Skin epidermis (tissue), 12 donors: Measurements from ENCODE around the gene ELOVL2.

Experiments
- H3K27ac ChIP-seq, 21 experiments: fragments of 200-600 bp; sonication (generic) in 11 of 21; one replicate each; pipeline ENCODE4 v1.5.0; 2020; ENCODE audit warnings: mild to moderate bottlenecking in 3 of 21, inconsistent platforms in 2 of 21, moderate library complexity in 2 of 21
- H3K4me3 ChIP-seq, 7 experiments: fragments of 200-600 bp; sonication (generic) in 2 of 7; one replicate each; pipeline ENCODE4 v1.5.0; 2020; ENCODE audit warnings: inconsistent platforms in 2 of 7, mild to moderate bottlenecking in 2 of 7, moderate library complexity in 1 of 7

The ELOVL2 gene

DNA sequence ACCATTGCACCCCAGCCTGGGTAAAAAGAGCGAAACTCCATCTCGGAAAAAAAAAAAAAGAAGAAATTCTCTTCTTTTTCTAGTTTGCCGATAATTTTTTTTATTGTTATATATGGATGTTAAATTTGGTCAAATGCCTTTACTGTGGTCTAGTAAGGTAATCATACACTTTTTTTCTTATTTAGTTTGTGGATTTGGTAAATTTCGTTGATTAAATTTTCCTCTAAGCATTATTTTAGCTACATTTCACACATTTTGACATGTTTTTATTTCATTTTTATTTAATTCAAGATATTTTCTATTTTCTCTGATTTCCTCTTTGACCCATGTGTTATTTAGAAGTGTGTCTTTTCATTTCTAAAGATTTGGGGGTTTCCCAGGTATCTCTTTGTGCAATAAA, 18.0 kb upstream of the ELOVL2 start:
- no peak overlapping the region for H3K4me3 ChIP-seq
- H3K27ac ChIP-seq = no peak overlapping the region

GRCh38 chr6:11058406-11058805, 14.3 kb upstream of the ELOVL2 start:
- Histone ChIP-seq H3K4me3 (no peak overlapping the region), H3K27ac (no peak overlapping the region)

DNA sequence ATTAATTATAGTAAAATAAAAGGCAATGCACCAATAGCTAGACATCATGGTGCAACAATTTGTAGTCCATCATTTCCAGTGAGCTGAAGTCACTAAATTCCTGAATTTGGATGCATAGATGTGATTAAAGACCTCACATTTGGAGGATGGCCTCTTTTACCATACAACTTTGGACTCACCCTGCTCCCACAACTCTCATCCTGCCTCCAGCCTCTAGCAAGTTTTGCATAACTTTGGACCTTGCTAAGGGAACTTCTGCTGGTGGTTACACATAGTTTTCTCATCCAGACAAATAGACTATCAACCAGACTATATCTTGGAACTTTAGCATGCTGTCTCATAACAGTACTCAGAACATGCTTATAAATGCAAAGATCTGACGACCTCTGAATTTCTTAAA, 12.8 kb upstream of the ELOVL2 start:
- H3K27ac ChIP-seq = no peak overlapping the region

GRCh38 chr6:11055127-11055627, 11.1 kb upstream of the ELOVL2 start:
- Histone ChIP-seq H3K27ac (no peak overlapping the region), H3K4me3 (no peak overlapping the region)

More for the DNA sequence above, 12.8 kb upstream of the ELOVL2 start:
- H3K4me3 ChIP-seq = no peak overlapping the region

- Histone ChIP-seq H3K4me3 (no peak overlapping the region), H3K27ac (no peak overlapping the region)
Observed at GRCh38 chr6:11054722-11055121, 10.6 kb upstream of the ELOVL2 start.

- no peak overlapping the region for H3K4me3 ChIP-seq
- H3K27ac ChIP-seq = no peak overlapping the region
Observed at GRCh38 chr6:11053307-11053706, 9.2 kb upstream of the ELOVL2 start.

GRCh38 chr6:11050731-11051130, 6.6 kb upstream of the ELOVL2 start:
- Histone ChIP-seq H3K27ac (no peak overlapping the region), H3K4me3 (no peak overlapping the region)

DNA sequence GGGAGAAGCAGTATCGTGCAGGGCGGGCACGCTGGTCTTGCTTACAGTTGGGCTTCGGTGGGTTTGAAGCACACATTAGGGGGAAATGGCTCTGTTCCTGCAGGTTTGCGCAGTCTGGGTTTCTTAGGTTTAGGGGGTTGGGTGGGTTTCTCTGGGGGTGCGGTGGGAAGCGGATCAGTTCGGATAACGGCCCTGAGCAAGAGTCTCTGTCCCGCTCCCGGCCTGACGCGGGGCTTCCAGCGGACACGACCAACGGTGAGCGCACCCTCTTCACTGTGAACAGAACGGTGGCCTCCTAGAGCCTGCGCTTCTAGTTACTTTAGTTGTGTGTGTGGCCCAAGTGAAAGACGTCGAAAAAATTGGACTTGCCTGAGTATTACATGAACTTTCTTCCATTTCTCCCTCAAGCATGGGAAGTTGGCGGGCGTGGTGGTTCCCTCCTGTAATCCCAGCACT, 635 bp upstream of the ELOVL2 start:
- Histone ChIP-seq H3K4me3 (peak overlapping the region in 5 of 7 experiments; percentile 13 to 56 (median 56)), H3K27ac (no peak overlapping the region)

DNA sequence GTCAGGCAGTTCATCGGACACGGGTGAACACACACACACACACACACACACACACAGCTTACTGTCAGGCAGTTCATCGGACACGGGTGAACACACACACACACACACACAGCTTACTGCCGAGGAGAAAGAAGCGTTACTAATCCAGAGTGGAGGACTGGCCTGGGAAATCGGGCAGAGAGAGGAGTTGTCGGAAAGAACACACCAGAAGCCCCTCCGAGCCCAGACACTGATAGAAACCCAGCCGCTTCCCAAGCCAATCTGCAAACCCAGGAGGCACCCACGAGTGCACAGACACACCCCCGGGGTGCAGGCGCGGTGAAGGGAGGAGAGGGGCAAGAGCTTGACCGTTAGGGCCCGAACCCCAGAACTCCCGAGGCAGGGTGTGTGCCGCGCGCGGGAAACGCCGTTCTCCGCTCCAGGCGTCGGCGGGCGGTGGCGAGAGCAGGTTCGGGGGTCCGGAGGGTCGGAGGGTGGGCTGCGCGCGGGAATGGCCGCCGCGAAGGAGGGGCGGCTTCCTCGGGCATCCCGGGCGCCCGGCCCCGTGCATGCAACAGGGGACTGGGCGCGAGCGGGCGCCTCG, 636 bp downstream of the ELOVL2 start:
- peak overlapping the region; percentile 31 to 56 (median 43) for H3K4me3 ChIP-seq
- H3K27ac ChIP-seq = no peak overlapping the region

DNA sequence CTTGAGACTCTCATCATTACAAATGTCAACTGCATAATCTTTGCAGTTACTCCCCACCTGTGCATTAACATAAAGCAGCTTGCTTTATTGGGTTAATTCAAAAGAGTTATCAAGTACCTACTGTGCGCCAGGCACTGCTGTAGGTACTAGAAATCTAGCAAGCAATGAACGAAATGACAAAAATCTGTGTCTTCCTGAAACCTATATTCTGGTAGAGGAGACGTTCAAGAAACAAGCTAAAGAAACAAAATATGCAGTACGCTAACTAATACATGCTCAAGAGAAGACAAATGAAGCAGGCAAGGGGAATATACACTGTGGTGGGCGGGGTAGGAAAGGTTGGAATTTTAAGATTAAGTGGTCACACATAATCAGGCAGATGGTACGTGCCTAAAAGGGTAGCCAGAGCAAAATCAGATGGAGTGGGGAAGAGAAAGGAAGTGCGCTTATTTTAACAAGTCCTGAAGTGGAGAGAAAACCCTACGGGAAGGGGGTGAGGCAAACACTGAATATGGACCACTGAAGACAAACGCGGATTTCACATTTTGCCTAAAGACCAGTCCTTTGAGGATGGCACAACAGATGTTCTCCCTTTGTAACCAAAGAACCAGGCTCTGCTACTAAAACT, 1.2 kb downstream of the ELOVL2 start:
- Histone ChIP-seq H3K27ac (no peak overlapping the region), H3K4me3 (no peak overlapping the region)

DNA sequence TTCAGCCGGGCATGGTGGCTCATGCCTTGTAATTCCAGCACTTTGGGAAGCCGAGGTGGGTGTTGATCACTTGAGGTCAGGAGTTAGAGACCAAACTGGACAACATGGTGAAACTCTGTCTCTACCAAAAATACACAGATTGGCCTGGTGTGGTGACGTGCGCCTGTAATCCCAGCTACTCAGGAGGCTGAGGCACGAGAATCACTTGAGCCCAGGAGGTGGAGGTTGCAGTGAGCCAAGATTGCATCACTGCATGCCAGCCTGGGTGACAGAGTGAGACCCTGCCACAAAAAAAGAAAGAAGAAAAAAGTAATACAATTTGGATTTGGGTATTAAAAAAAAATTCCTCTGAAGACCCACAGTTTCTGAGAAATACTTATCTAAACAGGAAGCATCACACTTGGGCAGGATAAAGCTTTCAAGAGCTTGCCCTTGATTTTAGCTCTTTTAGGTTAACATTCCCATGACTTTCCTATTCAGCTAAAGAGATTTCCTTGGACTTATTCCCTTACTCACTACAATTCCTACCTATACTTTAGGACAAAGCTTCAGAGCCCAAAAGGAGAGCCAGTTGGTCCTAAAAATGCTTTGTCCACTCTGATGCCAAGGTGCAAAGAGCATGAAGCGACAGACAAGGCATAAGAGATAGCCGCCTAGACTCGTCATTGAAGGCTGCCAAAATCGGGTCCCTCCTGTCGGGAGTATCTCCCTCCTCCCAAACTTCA, 1.9 kb downstream of the ELOVL2 start:
- no peak overlapping the region for H3K27ac ChIP-seq
- H3K4me3 ChIP-seq = no peak overlapping the region

DNA sequence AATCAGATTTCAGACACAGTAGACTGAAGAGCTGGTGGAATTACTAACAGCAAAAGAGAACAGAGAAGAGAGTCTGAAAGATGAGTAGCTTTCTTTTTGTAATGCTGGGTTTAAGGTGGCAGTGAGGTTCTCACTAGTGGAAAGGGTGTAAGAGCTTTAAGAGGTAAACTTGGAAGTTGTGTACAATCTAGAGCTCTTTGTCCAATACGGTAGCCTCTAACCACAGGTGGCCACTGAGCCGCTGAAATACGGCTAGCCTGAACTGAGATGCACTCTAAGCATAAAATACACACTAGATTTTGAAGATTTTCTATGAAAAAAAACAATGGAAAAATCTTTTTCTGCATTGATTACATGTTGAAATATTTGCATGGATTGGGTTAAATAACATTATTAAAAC, 4.0 kb downstream of the ELOVL2 start:
- no peak overlapping the region for H3K27ac ChIP-seq

GRCh38 chr6:11039040-11039439, 5.1 kb downstream of the ELOVL2 start:
- Histone ChIP-seq H3K27ac (no peak overlapping the region), H3K4me3 (no peak overlapping the region)

More for the DNA sequence above, 4.0 kb downstream of the ELOVL2 start:
- H3K4me3 ChIP-seq = no peak overlapping the region

GRCh38 chr6:11036977-11037430, 7.1 kb downstream of the ELOVL2 start:
- H3K4me3 ChIP-seq = no peak overlapping the region
- H3K27ac ChIP-seq = no peak overlapping the region

DNA sequence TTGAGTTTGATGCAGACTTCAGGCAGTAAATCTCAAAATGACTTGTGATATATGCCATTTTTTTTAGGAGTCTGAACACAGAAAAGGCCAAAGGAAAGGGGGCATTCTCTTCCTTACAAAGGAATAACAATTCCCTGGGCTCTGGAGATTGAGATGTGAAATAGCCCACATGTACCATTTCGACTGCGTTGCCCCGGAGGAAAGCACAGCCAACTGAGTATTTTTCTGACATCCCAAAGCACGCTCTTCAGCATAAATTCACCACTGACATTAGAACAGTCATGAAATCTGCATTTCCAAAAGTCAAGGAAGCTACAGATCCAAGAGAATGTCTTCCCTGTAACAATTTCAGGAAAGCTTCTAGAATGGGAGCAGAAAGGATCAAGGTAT, 7.8 kb downstream of the ELOVL2 start:
- Histone ChIP-seq H3K27ac (no peak overlapping the region), H3K4me3 (no peak overlapping the region)

GRCh38 chr6:11035616-11036350, 8.3 kb downstream of the ELOVL2 start:
- Histone ChIP-seq H3K4me3 (no peak overlapping the region), H3K27ac (no peak overlapping the region)

- no peak overlapping the region for H3K4me3 ChIP-seq
- no peak overlapping the region for H3K27ac ChIP-seq
Observed at GRCh38 chr6:11033825-11034224, 10.3 kb downstream of the ELOVL2 start.

DNA sequence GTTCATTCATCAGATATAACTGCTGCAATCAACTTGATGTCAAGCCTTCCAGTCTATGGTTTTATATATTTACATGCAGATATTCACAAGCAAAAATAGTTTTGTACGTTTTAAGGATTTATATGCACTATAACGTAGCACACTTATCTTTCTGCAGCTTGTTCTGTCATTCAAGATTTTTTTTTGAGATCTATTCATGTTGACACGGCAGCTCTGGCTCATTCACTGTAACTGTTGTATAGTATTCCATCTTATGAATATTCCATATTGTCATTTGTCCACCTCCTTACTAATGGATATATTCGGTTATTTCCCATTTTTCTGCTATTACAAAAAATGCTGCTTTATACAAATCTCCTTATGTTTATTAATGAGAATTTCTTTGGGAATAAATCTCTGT, 13.2 kb downstream of the ELOVL2 start:
- H3K27ac ChIP-seq = no peak overlapping the region
- H3K4me3 ChIP-seq = no peak overlapping the region

- Histone ChIP-seq H3K4me3 (no peak overlapping the region), H3K27ac (no peak overlapping the region)
Observed at GRCh38 chr6:11028959-11029358, 15.1 kb downstream of the ELOVL2 start.

DNA sequence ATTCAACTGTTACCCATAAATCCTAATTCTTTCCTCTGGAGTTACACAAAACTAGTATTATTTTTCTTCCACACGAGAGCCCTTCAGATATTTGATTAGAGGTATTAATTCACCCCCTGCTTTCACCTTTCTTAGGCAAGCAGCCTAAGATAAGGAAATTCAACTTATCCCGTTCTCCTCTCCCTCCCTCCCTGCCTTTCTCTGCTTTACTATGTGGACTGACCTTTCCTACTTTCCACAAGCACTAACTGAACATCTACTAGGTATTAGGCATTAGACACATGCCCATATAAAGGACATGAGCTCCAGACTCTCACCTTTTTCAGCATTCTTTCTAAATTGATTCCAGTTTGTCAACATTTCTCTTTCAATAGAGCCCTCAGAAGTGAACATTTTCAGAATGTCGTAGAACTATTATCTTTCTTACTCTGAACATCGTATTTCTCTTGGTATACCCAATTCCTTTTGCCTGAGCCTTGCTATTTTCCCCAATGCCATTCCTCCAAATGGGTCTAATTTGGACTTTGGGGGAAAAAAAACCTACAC, 16.5 kb downstream of the ELOVL2 start:
- Histone ChIP-seq H3K27ac (no peak overlapping the region), H3K4me3 (no peak overlapping the region)
